Right ventricle myocardium superior (tissue), 1 donor: Measurements from ENCODE around the gene KRTAP4-8. TPM values are rescaled to one million over a fixed set of nuclear protein-coding genes. Genes with fewer than 3 reads are reported as not detected.

ENCODE experiments used
- total RNA-seq: library from RNA; stranded (reverse); fragmentation: NEBNext Ultra II Directional; extraction: Animal tissue kit (Norgen Biotek cat#: 25700); gene quantifications from one replicate; pipeline ENCODE4 v1.2.1, GENCODE V29; 2021
- donor health status: DM: no; HTN: yes; CAD: no; lungs with severe emphysema.

The KRTAP4-8 gene
- total RNA-seq, 1 donor from 2014 or later, result not detected

Other genes with a start within 250 kb of the KRTAP4-8 start
- not detected for gene KRT12, start 230.9 kb downstream of the KRTAP4-8 start, total RNA-seq
- not detected for gene KRT20, start 212.9 kb downstream of the KRTAP4-8 start, total RNA-seq
- not detected for gene KRT23, start 160.5 kb downstream of the KRTAP4-8 start, total RNA-seq
- not detected for gene KRT39, start 131.2 kb downstream of the KRTAP4-8 start, total RNA-seq
- gene KRT40, start 113.8 kb downstream of the KRTAP4-8 start, total RNA-seq, result not detected
- not detected for gene KRTAP3-3, start 104.0 kb downstream of the KRTAP4-8 start, total RNA-seq
- not detected for gene KRTAP3-2, start 98.2 kb downstream of the KRTAP4-8 start, total RNA-seq
- gene KRTAP3-1, start 89.0 kb downstream of the KRTAP4-8 start, total RNA-seq, result not detected
- gene KRTAP1-5, start 70.9 kb downstream of the KRTAP4-8 start, total RNA-seq, result not detected
- not detected for gene KRTAP1-4, start 67.9 kb downstream of the KRTAP4-8 start, total RNA-seq
- gene KRTAP1-3, start 63.3 kb downstream of the KRTAP4-8 start, total RNA-seq, result not detected
- not detected for gene KRTAP1-1, start 56.7 kb downstream of the KRTAP4-8 start, total RNA-seq
- gene KRTAP2-1, start 50.8 kb downstream of the KRTAP4-8 start, total RNA-seq, result not detected
- gene KRTAP2-2, start 42.9 kb downstream of the KRTAP4-8 start, total RNA-seq, result not detected
- gene KRTAP2-3, start 38.0 kb downstream of the KRTAP4-8 start, total RNA-seq, result not detected
- not detected for gene KRTAP2-4, start 32.3 kb downstream of the KRTAP4-8 start, total RNA-seq
- gene KRTAP4-7, start 14.0 kb downstream of the KRTAP4-8 start, total RNA-seq, result not detected
- not detected for gene KRTAP4-16, start 4.1 kb upstream of the KRTAP4-8 start, total RNA-seq
- gene KRTAP4-9, start 7.2 kb upstream of the KRTAP4-8 start, total RNA-seq, result not detected
- not detected for gene KRTAP4-11, start 20.2 kb upstream of the KRTAP4-8 start, total RNA-seq
- not detected for gene KRTAP4-12, start 26.0 kb upstream of the KRTAP4-8 start, total RNA-seq
- not detected for gene KRTAP4-6, start 42.4 kb upstream of the KRTAP4-8 start, total RNA-seq
- gene KRTAP4-5, start 51.7 kb upstream of the KRTAP4-8 start, total RNA-seq, result not detected
- gene KRTAP4-4, start 62.6 kb upstream of the KRTAP4-8 start, total RNA-seq, result not detected
- not detected for gene KRTAP4-3, start 70.1 kb upstream of the KRTAP4-8 start, total RNA-seq
- gene KRTAP4-2, start 80.1 kb upstream of the KRTAP4-8 start, total RNA-seq, result not detected
- not detected for gene KRTAP4-1, start 86.8 kb upstream of the KRTAP4-8 start, total RNA-seq
- gene KRTAP9-1, start 91.7 kb upstream of the KRTAP4-8 start, total RNA-seq, result not detected
- gene KRTAP9-2, start 128.5 kb upstream of the KRTAP4-8 start, total RNA-seq, result not detected
- not detected for gene KRTAP9-3, start 134.3 kb upstream of the KRTAP4-8 start, total RNA-seq
- not detected for gene KRTAP9-8, start 139.9 kb upstream of the KRTAP4-8 start, total RNA-seq
- not detected for gene KRTAP9-4, start 151.5 kb upstream of the KRTAP4-8 start, total RNA-seq
- not detected for gene KRTAP9-9, start 157.2 kb upstream of the KRTAP4-8 start, total RNA-seq
- gene KRTAP9-6, start 167.2 kb upstream of the KRTAP4-8 start, total RNA-seq, result not detected
- gene KRTAP9-7, start 177.6 kb upstream of the KRTAP4-8 start, total RNA-seq, result not detected
- not detected for gene KRTAP29-1, start 204.7 kb upstream of the KRTAP4-8 start, total RNA-seq
- gene KRTAP16-1, start 211.2 kb upstream of the KRTAP4-8 start, total RNA-seq, result not detected
- not detected for gene KRTAP17-1, start 217.6 kb upstream of the KRTAP4-8 start, total RNA-seq